ENCODE data around the gene DRD2.

Gene DRD2

GRCh38 chr11:113396690-113397089 lies 78.5 kb downstream of the DRD2 start:
- DNase-seq (ENCODE audit: insufficient read length) (no peak), FAIRE-seq (peak; percentile 50)

GRCh38 chr11:113395782-113396336 lies 79.3 kb downstream of the DRD2 start:
- no peak for TF ChIP-seq POLR2AphosphoS5 (IDR thresholded peaks at IDR 0.05; ENCODE audit: low read depth, low read length)
- TF ChIP-seq TAF1 (IDR thresholded peaks at IDR 0.05; ENCODE audit: borderline replicate concordance, low read depth, low read length) = no peak
- TF ChIP-seq POLR2A (IDR thresholded peaks at IDR 0.05; ENCODE audit: low read depth, low read length) = no peak
- FAIRE-seq (no peak), DNase-seq (ENCODE audit: insufficient read length) (no peak)

More at GRCh38 chr11:113396690-113397089, 78.5 kb downstream of the DRD2 start:
- TF ChIP-seq POLR2AphosphoS5 (IDR thresholded peaks at IDR 0.05; ENCODE audit: low read depth, low read length) = no peak
- no peak for TF ChIP-seq POLR2A (IDR thresholded peaks at IDR 0.05; ENCODE audit: low read depth, low read length)
- TF ChIP-seq TAF1 (IDR thresholded peaks at IDR 0.05; ENCODE audit: borderline replicate concordance, low read depth, low read length) = no peak

GRCh38 chr11:113394919-113395318 lies 80.3 kb downstream of the DRD2 start:
- no peak for FAIRE-seq
- DNase-seq (ENCODE audit: insufficient read length) = no peak
- TF ChIP-seq POLR2AphosphoS5 (IDR thresholded peaks at IDR 0.05; ENCODE audit: low read depth, low read length) (no peak), TAF1 (IDR thresholded peaks at IDR 0.05; ENCODE audit: borderline replicate concordance, low read depth, low read length) (no peak), POLR2A (IDR thresholded peaks at IDR 0.05; ENCODE audit: low read depth, low read length) (no peak)

GRCh38 chr11:113393501-113393985 lies 81.7 kb downstream of the DRD2 start:
- DNase-seq (ENCODE audit: insufficient read length) (no peak), FAIRE-seq (no peak)

GRCh38 chr11:113392236-113392921 lies 82.8 kb downstream of the DRD2 start:
- TF ChIP-seq TAF1 (IDR thresholded peaks at IDR 0.05; ENCODE audit: borderline replicate concordance, low read depth, low read length) (no peak), POLR2A (IDR thresholded peaks at IDR 0.05; ENCODE audit: low read depth, low read length) (no peak), POLR2AphosphoS5 (IDR thresholded peaks at IDR 0.05; ENCODE audit: low read depth, low read length) (no peak)
- no peak for DNase-seq (ENCODE audit: insufficient read length)
- FAIRE-seq = no peak

More at GRCh38 chr11:113393501-113393985, 81.7 kb downstream of the DRD2 start:
- TF ChIP-seq POLR2A (IDR thresholded peaks at IDR 0.05; ENCODE audit: low read depth, low read length) (no peak), TAF1 (IDR thresholded peaks at IDR 0.05; ENCODE audit: borderline replicate concordance, low read depth, low read length) (no peak), POLR2AphosphoS5 (IDR thresholded peaks at IDR 0.05; ENCODE audit: low read depth, low read length) (no peak)

GRCh38 chr11:113389272-113389671 lies 85.9 kb downstream of the DRD2 start:
- no peak for FAIRE-seq

GRCh38 chr11:113387605-113388211 lies 87.5 kb downstream of the DRD2 start, which contains the start of gene ANKK1:
Gene ANKK1, plus strand, starts transcription at chr11:113387779. Its CDS starts 106 bp downstream, at chr11:113387885.
- no peak for DNase-seq (ENCODE audit: insufficient read length)
- TF ChIP-seq POLR2A (IDR thresholded peaks at IDR 0.05; ENCODE audit: low read depth, low read length) = no peak
- no peak for TF ChIP-seq TAF1 (IDR thresholded peaks at IDR 0.05; ENCODE audit: borderline replicate concordance, low read depth, low read length)
- no peak for TF ChIP-seq POLR2AphosphoS5 (IDR thresholded peaks at IDR 0.05; ENCODE audit: low read depth, low read length)
- no peak for FAIRE-seq

More at GRCh38 chr11:113389272-113389671, 85.9 kb downstream of the DRD2 start:
- TF ChIP-seq POLR2AphosphoS5 (IDR thresholded peaks at IDR 0.05; ENCODE audit: low read depth, low read length) = no peak
- TF ChIP-seq TAF1 (IDR thresholded peaks at IDR 0.05; ENCODE audit: borderline replicate concordance, low read depth, low read length) = no peak
- no peak for TF ChIP-seq POLR2A (IDR thresholded peaks at IDR 0.05; ENCODE audit: low read depth, low read length)
- no peak for DNase-seq (ENCODE audit: insufficient read length)

GRCh38 chr11:113386866-113387265 lies 88.3 kb downstream of the DRD2 start:
- no peak for TF ChIP-seq POLR2AphosphoS5 (IDR thresholded peaks at IDR 0.05; ENCODE audit: low read depth, low read length)
- no peak for FAIRE-seq
- DNase-seq (ENCODE audit: insufficient read length) = no peak

GRCh38 chr11:113385749-113386148 lies 89.4 kb downstream of the DRD2 start:
- FAIRE-seq = no peak
- DNase-seq (ENCODE audit: insufficient read length) = no peak
- TF ChIP-seq TAF1 (IDR thresholded peaks at IDR 0.05; ENCODE audit: borderline replicate concordance, low read depth, low read length) (no peak), POLR2AphosphoS5 (IDR thresholded peaks at IDR 0.05; ENCODE audit: low read depth, low read length) (no peak), POLR2A (IDR thresholded peaks at IDR 0.05; ENCODE audit: low read depth, low read length) (no peak)

- TF ChIP-seq POLR2A (IDR thresholded peaks at IDR 0.05; ENCODE audit: low read depth, low read length) = no peak
- TF ChIP-seq POLR2AphosphoS5 (IDR thresholded peaks at IDR 0.05; ENCODE audit: low read depth, low read length) = no peak
- TF ChIP-seq TAF1 (IDR thresholded peaks at IDR 0.05; ENCODE audit: borderline replicate concordance, low read depth, low read length) = no peak
- FAIRE-seq (no peak), DNase-seq (ENCODE audit: insufficient read length) (no peak)
Observed at GRCh38 chr11:113384551-113384950, 90.6 kb downstream of the DRD2 start.

- FAIRE-seq (no peak), DNase-seq (ENCODE audit: insufficient read length) (no peak)
- TF ChIP-seq POLR2AphosphoS5 (IDR thresholded peaks at IDR 0.05; ENCODE audit: low read depth, low read length) = no peak
- no peak for TF ChIP-seq POLR2A (IDR thresholded peaks at IDR 0.05; ENCODE audit: low read depth, low read length)
- TF ChIP-seq TAF1 (IDR thresholded peaks at IDR 0.05; ENCODE audit: borderline replicate concordance, low read depth, low read length) = no peak
Observed at GRCh38 chr11:113382121-113382520, 93.1 kb downstream of the DRD2 start.

Data from GM12892 (cell line).